Endodermal cell (in vitro differentiated cells): ENCODE results near the gene CPAMD8. TPM values are rescaled to one million over a fixed set of nuclear protein-coding genes. Genes with fewer than 3 reads are reported as not detected.

Experiments
- DNase-seq: peaks from one replicate; pipeline ENCODE4 v3.0.0-alpha.2; 2017
- H3K27ac ChIP-seq: 2 replicates; pipeline ENCODE4 v1.5.1; 2013; ENCODE audit warnings: mild to moderate bottlenecking, low read depth, low read length, moderate library complexity
- H3K27me3 ChIP-seq: 2 replicates; pipeline ENCODE4 v1.6.1; 2013; ENCODE audit warnings: mild to moderate bottlenecking, low read length, moderate library complexity; ENCODE audit not compliant: insufficient read depth, control insufficient read depth, poor library complexity, severe bottlenecking
- H3K36me3 ChIP-seq: 2 replicates; pipeline ENCODE4 v1.7.0; 2013; ENCODE audit warnings: mild to moderate bottlenecking, low read length, moderate library complexity; ENCODE audit not compliant: control insufficient read depth, insufficient read depth
- H3K4me1 ChIP-seq: one replicate; pipeline ENCODE4 v1.7.0; 2013; ENCODE audit warnings: low read length; ENCODE audit not compliant: control insufficient read depth, insufficient read depth
- H3K4me3 ChIP-seq: 2 replicates; pipeline ENCODE4 v1.5.1; 2013; ENCODE audit warnings: mild to moderate bottlenecking, low read length, moderate library complexity
- H3K9ac ChIP-seq: 2 replicates; pipeline ENCODE4 v1.6.1; 2013; ENCODE audit warnings: mild to moderate bottlenecking, low read length, moderate library complexity; ENCODE audit not compliant: poor library complexity, severe bottlenecking; ENCODE audit errors: extremely low read depth
- H3K9me3 ChIP-seq: 2 replicates; pipeline ENCODE4 v1.6.1; 2013; ENCODE audit warnings: mild to moderate bottlenecking, low read length, moderate library complexity; ENCODE audit not compliant: control insufficient read depth
- H3K27ac Mint-ChIP-seq: 2 replicates; pipeline ENCODE4 v1.8.0; 2020; ENCODE audit warnings: mixed read lengths
- H3K27me3 Mint-ChIP-seq: 2 replicates; pipeline ENCODE4 v1.8.0; 2021; ENCODE audit warnings: mild to moderate bottlenecking, mixed read lengths; ENCODE audit not compliant: insufficient read depth
- H3K36me3 Mint-ChIP-seq: 2 replicates; pipeline ENCODE4 v1.8.0; 2020; ENCODE audit warnings: low read depth, mixed read lengths
- H3K4me1 Mint-ChIP-seq: 2 replicates; pipeline ENCODE4 v1.8.0; 2020; ENCODE audit warnings: mixed read lengths
- H3K4me3 Mint-ChIP-seq: 2 replicates; pipeline ENCODE4 v1.8.0; 2020; ENCODE audit warnings: mild to moderate bottlenecking, moderate library complexity, mixed read lengths
- H3K9me3 Mint-ChIP-seq: 2 replicates; pipeline ENCODE4 v1.8.0; 2020; ENCODE audit warnings: mild to moderate bottlenecking, mixed read lengths
- WGBS, 2 experiments: methylation state at CpG; one replicate each; pipeline versions ENCODE4 v1.1.5 to v1.1.7; 2013; ENCODE audit warnings: missing lambda C conversion rate in 2 of 2, mixed read lengths in 1 of 2; ENCODE audit not compliant: insufficient coverage in 1 of 2, insufficient read length in 1 of 2; 5-methylcytosine and 5-hydroxymethylcytosine counted together
- total RNA-seq, 2 donors: library from RNA; stranded (reverse); fragmentation: NEBNext Ultra II Directional in 1 of 2; extraction: Animal tissue kit (Norgen Biotek cat#: 25700) in 1 of 2; gene quantifications; 2 replicates in 1 of 2; 3 replicates in 1 of 2; pipeline ENCODE4 v1.2.1, GENCODE V29; 2021
- TF ChIP-seq, protein P1 (sequence below): fragments of 200-600 bp; sonication (generic); conservative IDR thresholded peaks from 2 replicates; pipeline ENCODE4 v1.5.0; 2021; ENCODE audit warnings: antibody characterized with exemption, mild to moderate bottlenecking

Gene CPAMD8
- total RNA-seq, 2 donors from 2014 or later: 19.7 to 22.9 TPM

- Mint-ChIP-seq H3K27me3 (peaks cover 24% of the 10 kb centered on the region), H3K27ac (no peak overlapping the region), H3K4me3 (peak overlapping the region; percentile 58), H3K4me1 (no peaks in the 10 kb centered on the region), H3K36me3 (no peaks in the 10 kb centered on the region), H3K9me3 (no peaks in the 10 kb centered on the region)
- no peak for DNase-seq
- H3K36me3 ChIP-seq: no peaks in the 10 kb centered on the region
- H3K27me3 ChIP-seq: peaks cover 31% of the 10 kb centered on the region
- H3K27ac ChIP-seq: no peak overlapping the region
- H3K9ac ChIP-seq: no peak overlapping the region
- 87 to 90% methylated on average over 6 to 12 of the region's 12 CpGs for WGBS, 2 experiments
- TF ChIP-seq, protein P1, sequence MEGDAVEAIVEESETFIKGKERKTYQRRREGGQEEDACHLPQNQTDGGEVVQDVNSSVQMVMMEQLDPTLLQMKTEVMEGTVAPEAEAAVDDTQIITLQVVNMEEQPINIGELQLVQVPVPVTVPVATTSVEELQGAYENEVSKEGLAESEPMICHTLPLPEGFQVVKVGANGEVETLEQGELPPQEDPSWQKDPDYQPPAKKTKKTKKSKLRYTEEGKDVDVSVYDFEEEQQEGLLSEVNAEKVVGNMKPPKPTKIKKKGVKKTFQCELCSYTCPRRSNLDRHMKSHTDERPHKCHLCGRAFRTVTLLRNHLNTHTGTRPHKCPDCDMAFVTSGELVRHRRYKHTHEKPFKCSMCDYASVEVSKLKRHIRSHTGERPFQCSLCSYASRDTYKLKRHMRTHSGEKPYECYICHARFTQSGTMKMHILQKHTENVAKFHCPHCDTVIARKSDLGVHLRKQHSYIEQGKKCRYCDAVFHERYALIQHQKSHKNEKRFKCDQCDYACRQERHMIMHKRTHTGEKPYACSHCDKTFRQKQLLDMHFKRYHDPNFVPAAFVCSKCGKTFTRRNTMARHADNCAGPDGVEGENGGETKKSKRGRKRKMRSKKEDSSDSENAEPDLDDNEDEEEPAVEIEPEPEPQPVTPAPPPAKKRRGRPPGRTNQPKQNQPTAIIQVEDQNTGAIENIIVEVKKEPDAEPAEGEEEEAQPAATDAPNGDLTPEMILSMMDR: no peak
- H3K9me3 ChIP-seq: no peaks in the 10 kb centered on the region
- no peaks in the 10 kb centered on the region for H3K4me1 ChIP-seq
- H3K4me3 ChIP-seq: no peak overlapping the region
Observed at GRCh38 chr19:16898361-16899015, 128.1 kb downstream of the CPAMD8 start.

DNA sequence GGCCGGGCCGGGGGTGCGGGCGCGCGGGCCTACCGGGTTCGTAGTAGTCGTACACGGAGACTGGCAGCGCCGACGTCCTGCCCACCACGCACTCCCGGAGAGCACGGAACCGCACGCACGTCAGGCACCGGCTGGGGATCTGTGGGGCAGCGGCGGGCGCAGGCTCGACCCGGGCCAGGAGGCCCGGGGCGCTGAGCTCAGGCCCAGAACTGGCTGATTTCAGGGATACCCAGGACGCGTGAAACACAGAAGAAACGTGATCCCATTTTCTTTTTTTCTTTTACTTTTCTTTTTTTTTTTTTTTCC, 128.8 kb downstream of the CPAMD8 start:
- Histone ChIP-seq H3K27ac (no peak overlapping the region), H3K9ac (no peak overlapping the region), H3K4me1 (no peaks in the 10 kb centered on the region), H3K27me3 (peaks cover 31% of the 10 kb centered on the region), H3K4me3 (peak overlapping the region; percentile 76), H3K36me3 (no peaks in the 10 kb centered on the region), H3K9me3 (no peaks in the 10 kb centered on the region)
- WGBS, 2 experiments: 10 to 16% methylated on average over 11 to 30 of the region's 30 CpGs
- Mint-ChIP-seq H3K27ac (no peak overlapping the region), H3K27me3 (peaks cover 24% of the 10 kb centered on the region), H3K4me3 (peak overlapping the region; percentile 58), H3K36me3 (no peaks in the 10 kb centered on the region), H3K4me1 (no peaks in the 10 kb centered on the region), H3K9me3 (no peaks in the 10 kb centered on the region)
- no peak for DNase-seq
- TF ChIP-seq, protein P1: no peak

DNA sequence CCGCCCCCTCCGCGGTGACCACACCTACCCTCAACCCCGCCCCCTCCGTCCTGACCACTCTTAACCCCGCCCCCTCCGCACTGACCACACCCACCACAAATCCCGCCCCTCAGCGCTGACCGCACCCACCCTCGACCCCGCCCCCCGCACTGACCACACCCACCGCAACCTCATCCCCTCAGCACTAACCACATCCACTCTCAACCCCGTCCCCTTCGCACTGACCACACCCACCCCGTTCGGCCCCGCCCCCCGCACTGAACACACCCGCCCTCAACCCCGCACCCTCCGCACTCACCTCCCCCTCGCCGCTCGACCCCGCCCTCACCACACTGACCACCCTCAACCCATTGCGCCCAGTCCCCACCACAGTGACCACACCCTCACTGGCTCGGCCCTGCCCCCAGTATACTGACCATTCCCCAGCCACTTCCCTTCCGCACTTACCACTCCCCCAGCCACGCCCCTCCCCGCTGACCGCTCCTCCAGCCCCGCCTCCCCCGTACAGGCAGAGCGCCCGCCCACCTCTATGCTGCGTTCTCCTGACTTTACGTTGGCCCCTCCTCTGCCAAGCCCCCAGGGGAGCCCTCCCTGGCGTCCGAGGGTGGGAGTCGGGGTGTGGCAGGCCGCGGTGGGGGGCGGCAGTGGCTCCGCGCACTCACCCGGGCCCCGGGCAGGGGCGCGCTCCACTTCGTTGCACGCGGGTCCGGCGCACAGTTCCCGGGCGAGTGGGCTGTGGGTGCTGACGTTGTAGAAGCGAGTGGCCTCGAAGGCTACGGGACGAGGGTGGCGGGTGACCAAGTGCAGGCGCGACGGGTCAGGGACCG, 129.4 kb downstream of the CPAMD8 start:
- no peak overlapping the region for H3K9ac ChIP-seq
- peak overlapping the region; percentile 76 for H3K4me3 ChIP-seq
- TF ChIP-seq, protein P1: no peak
- no peaks in the 10 kb centered on the region for H3K9me3 ChIP-seq
- Mint-ChIP-seq H3K27ac (no peak overlapping the region), H3K36me3 (no peaks in the 10 kb centered on the region), H3K9me3 (no peaks in the 10 kb centered on the region), H3K4me1 (no peaks in the 10 kb centered on the region), H3K4me3 (peak overlapping the region; percentile 58), H3K27me3 (peaks cover 24% of the 10 kb centered on the region)
- H3K4me1 ChIP-seq: no peaks in the 10 kb centered on the region
- no peaks in the 10 kb centered on the region for H3K36me3 ChIP-seq
- peak; percentile 99 for DNase-seq
- WGBS, 2 experiments: 0 to 1% methylated on average over 4 to 57 of the region's 68 CpGs
- peaks cover 31% of the 10 kb centered on the region for H3K27me3 ChIP-seq
- no peak overlapping the region for H3K27ac ChIP-seq
